OCI-LY1 (cell line): ENCODE measurements around the gene FBXW7.

ENCODE experiments used
- H2AFZ ChIP-seq: fragments of 200-600 bp; sonication (generic), shearing (Covaris generic); 2 replicates; pipeline ENCODE4 v1.6.0; 2014; ENCODE audit warnings: antibody characterized with exemption, mild to moderate bottlenecking, low read length
- H3F3A ChIP-seq: fragments of 200-600 bp; sonication (generic), shearing (Covaris generic); 2 replicates; pipeline ENCODE4 v1.6.0; 2014; ENCODE audit warnings: mild to moderate bottlenecking, antibody characterized with exemption, low read length, moderate library complexity; ENCODE audit not compliant: insufficient read depth
- H3K27ac ChIP-seq: fragments of 200-600 bp; sonication (generic); 2 replicates; pipeline ENCODE4 v1.5.1; 2014; ENCODE audit warnings: low read length, mixed run types, mild to moderate bottlenecking, low read depth; ENCODE audit not compliant: poor library complexity, severe bottlenecking
- H3K27me3 ChIP-seq: fragments of 200-600 bp; sonication (generic); 2 replicates; pipeline ENCODE4 v1.6.0; 2014; ENCODE audit warnings: antibody characterized with exemption, mild to moderate bottlenecking, low read length, moderate library complexity; ENCODE audit not compliant: insufficient read depth
- H3K36me3 ChIP-seq: fragments of 200-600 bp; sonication (generic); 2 replicates; pipeline ENCODE4 v1.6.1; 2014; ENCODE audit warnings: mild to moderate bottlenecking, antibody characterized with exemption, low read length, moderate library complexity, mixed read lengths; ENCODE audit not compliant: insufficient read depth
- H3K4me1 ChIP-seq: fragments of 200-600 bp; sonication (generic); 2 replicates; pipeline ENCODE4 v1.5.1; 2014; ENCODE audit warnings: mild to moderate bottlenecking, low read length, moderate library complexity; ENCODE audit not compliant: insufficient read depth, severe bottlenecking
- H3K4me2 ChIP-seq: fragments of 200-600 bp; sonication (generic), shearing (Covaris generic); 2 replicates; pipeline ENCODE4 v1.6.1; 2014; ENCODE audit warnings: low read length
- H3K4me3 ChIP-seq: fragments of 200-600 bp; sonication (generic); 2 replicates; pipeline ENCODE4 v1.5.1; 2014; ENCODE audit warnings: low read length, low read depth, mild to moderate bottlenecking, mixed read lengths; ENCODE audit not compliant: poor library complexity, severe bottlenecking
- H3K79me2 ChIP-seq: fragments of 200-600 bp; shearing (Covaris generic); 2 replicates; pipeline ENCODE4 v1.6.1; 2016; ENCODE audit warnings: mixed run types, low read length, mixed read lengths; ENCODE audit not compliant: insufficient read depth
- H3K9ac ChIP-seq: fragments of 200-600 bp; sonication (generic), shearing (Covaris generic); 2 replicates; pipeline ENCODE4 v1.6.1; 2014; ENCODE audit warnings: mild to moderate bottlenecking, low read length, mixed read lengths
- H3K9me2 ChIP-seq: fragments of 200-600 bp; sonication (generic), shearing (Covaris generic); 2 replicates; pipeline ENCODE4 v1.6.1; 2014; ENCODE audit warnings: low read depth, mild to moderate bottlenecking, low read length, mixed read lengths
- H3K9me3 ChIP-seq: fragments of 200-600 bp; shearing (Covaris generic); 2 replicates; pipeline ENCODE4 v1.6.1; 2014; ENCODE audit warnings: low read length, mixed read lengths
- H4K20me1 ChIP-seq: fragments of 200-600 bp; sonication (generic), shearing (Covaris generic); 2 replicates; pipeline ENCODE4 v1.6.0; 2016; ENCODE audit warnings: mild to moderate bottlenecking, low read length; ENCODE audit not compliant: insufficient read depth
- CTCF ChIP-seq: fragments of 200-600 bp; sonication (generic), shearing (Covaris generic); IDR thresholded peaks from 2 replicates; pipeline ENCODE4 v1.5.1; 2017; ENCODE audit warnings: mild to moderate bottlenecking, antibody characterized with exemption, low read length, moderate library complexity, mixed read lengths
- EZH2 ChIP-seq: fragments of 200-600 bp; sonication (generic), shearing (Covaris generic); IDR thresholded peaks from 2 replicates; pipeline ENCODE4 v1.8.0; 2017; ENCODE audit warnings: borderline replicate concordance, mixed run types, mild to moderate bottlenecking, antibody characterized with exemption, low read length, moderate library complexity, mixed read lengths

FBXW7 gene

GRCh38 chr4:152364383-152364782, 171.5 kb downstream of the FBXW7 start:
- no peaks in the 10 kb centered on the region for H3F3A ChIP-seq
- H3K27ac ChIP-seq: no peak overlapping the region
- H3K9ac ChIP-seq: no peak overlapping the region
- H3K4me2 ChIP-seq: no peak overlapping the region
- no peaks in the 10 kb centered on the region for H3K9me2 ChIP-seq
- no peaks in the 10 kb centered on the region for H3K27me3 ChIP-seq
- H4K20me1 ChIP-seq: no peaks in the 10 kb centered on the region
- no peaks in the 10 kb centered on the region for H3K4me1 ChIP-seq
- H3K4me3 ChIP-seq: no peak overlapping the region
- no peak overlapping the region for H2AFZ ChIP-seq
- no peaks in the 10 kb centered on the region for H3K79me2 ChIP-seq
- no peaks in the 10 kb centered on the region for H3K9me3 ChIP-seq
- H3K36me3 ChIP-seq: peaks cover 12% of the 10 kb centered on the region
- TF ChIP-seq CTCF: no peak
- no peak for TF ChIP-seq EZH2

GRCh38 chr4:152363904-152364303, 172.0 kb downstream of the FBXW7 start:
- no peaks in the 10 kb centered on the region for H3K27me3 ChIP-seq
- no peak overlapping the region for H2AFZ ChIP-seq
- no peak for TF ChIP-seq EZH2
- TF ChIP-seq CTCF: no peak
- no peak overlapping the region for H3K9ac ChIP-seq
- H3F3A ChIP-seq: no peaks in the 10 kb centered on the region
- H3K9me3 ChIP-seq: no peaks in the 10 kb centered on the region
- H3K27ac ChIP-seq: no peak overlapping the region
- no peak overlapping the region for H3K4me3 ChIP-seq
- peaks cover 12% of the 10 kb centered on the region for H3K36me3 ChIP-seq
- no peaks in the 10 kb centered on the region for H3K4me1 ChIP-seq
- H3K79me2 ChIP-seq: no peaks in the 10 kb centered on the region
- H4K20me1 ChIP-seq: no peaks in the 10 kb centered on the region
- no peak overlapping the region for H3K4me2 ChIP-seq
- no peaks in the 10 kb centered on the region for H3K9me2 ChIP-seq

GRCh38 chr4:152363086-152363485, 172.8 kb downstream of the FBXW7 start:
- TF ChIP-seq CTCF (no peak), EZH2 (no peak)
- Histone ChIP-seq H3K27me3 (no peaks in the 10 kb centered on the region), H4K20me1 (no peaks in the 10 kb centered on the region), H3K9ac (no peak overlapping the region), H3K4me2 (no peak overlapping the region), H3K36me3 (peaks cover 12% of the 10 kb centered on the region), H3K9me2 (no peaks in the 10 kb centered on the region), H3K9me3 (no peaks in the 10 kb centered on the region), H2AFZ (no peak overlapping the region), H3K4me1 (no peaks in the 10 kb centered on the region), H3K27ac (no peak overlapping the region), H3F3A (no peaks in the 10 kb centered on the region), H3K4me3 (no peak overlapping the region), H3K79me2 (no peaks in the 10 kb centered on the region)
